Myocyte (in vitro differentiated cells): ENCODE data around the gene SORL1. TPM values are rescaled to one million over a fixed set of nuclear protein-coding genes. Genes with fewer than 3 reads are reported as not detected.
"Not testable (repeated sequence)": the region's sequence is repeated elsewhere in the genome, so short reads cannot be mapped to it uniquely, and the experiment has no call there.

Source experiments
- DNase-seq: peaks from one replicate; pipeline ENCODE4 v3.0.0-alpha.2; 2012; ENCODE audit warnings: low read depth
- total RNA-seq: library from RNA; depleted of rRNA; stranded (reverse); fragments of >200 nt; gene quantifications from 2 replicates; pipeline ENCODE4 v1.2.3, GENCODE V29; 2014

Gene SORL1
- total RNA-seq, 1 donor from 2014 or later, result 0.29 TPM

DNA sequence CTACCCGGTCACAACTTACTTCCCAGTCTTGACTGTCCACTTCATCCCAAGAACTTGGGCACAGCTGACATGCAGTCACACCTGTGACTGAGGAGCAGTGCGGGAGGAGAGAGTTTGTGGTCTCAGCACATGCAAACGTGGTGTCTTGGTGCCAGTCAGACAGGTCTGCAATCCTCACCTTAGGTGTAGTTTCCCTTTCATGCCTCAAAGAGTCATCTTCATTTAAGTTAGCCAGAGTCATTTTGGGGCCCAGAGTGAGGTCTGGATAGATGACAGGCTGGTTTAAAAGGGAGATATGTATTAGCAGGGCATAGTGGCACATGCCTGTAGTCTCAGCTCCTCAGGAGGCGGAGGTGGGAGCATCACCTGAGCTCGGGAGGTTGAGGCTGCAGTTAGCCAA lies 109.1 kb downstream of the SORL1 start:
- DNase-seq, result no peak

DNA sequence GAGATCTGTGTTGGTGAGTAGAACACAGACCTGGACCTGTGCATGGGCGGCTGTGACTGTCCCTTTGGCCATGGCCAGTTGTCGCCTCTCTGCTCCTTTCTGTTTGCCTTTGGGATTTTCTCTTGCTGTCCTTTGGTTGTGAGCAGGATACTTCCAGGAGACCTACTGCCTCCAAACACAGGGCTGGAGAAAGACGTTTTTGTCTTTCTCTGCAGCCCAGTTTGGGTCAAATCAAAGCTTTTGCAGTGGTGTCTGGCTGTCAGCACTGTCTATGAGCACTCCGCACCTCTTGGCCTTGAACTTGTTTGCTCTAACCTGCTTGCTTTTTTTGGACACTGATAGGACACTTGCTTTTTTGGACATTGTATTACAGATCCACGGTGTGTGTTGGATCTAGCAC lies 109.6 kb downstream of the SORL1 start:
- no peak for DNase-seq

DNA sequence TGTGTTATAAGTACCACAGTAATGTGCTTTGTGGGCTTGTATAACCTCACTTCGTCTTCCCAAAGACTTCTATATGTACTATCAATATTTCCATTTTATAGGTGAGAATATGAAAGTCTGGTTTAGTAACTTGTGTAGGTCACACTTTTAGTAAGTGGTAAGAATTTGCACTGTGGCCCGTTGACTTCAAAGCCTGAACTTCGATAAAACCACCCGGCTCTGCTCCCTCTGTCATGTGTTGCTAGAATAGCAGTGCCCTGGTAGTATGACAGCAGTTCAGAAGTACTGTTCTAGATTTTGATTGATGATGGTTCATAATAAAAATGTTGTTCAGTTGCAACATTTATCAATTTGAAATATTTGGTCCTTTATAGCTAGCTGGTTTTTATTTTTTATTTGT lies 110.9 kb downstream of the SORL1 start:
- no peak for DNase-seq

DNA sequence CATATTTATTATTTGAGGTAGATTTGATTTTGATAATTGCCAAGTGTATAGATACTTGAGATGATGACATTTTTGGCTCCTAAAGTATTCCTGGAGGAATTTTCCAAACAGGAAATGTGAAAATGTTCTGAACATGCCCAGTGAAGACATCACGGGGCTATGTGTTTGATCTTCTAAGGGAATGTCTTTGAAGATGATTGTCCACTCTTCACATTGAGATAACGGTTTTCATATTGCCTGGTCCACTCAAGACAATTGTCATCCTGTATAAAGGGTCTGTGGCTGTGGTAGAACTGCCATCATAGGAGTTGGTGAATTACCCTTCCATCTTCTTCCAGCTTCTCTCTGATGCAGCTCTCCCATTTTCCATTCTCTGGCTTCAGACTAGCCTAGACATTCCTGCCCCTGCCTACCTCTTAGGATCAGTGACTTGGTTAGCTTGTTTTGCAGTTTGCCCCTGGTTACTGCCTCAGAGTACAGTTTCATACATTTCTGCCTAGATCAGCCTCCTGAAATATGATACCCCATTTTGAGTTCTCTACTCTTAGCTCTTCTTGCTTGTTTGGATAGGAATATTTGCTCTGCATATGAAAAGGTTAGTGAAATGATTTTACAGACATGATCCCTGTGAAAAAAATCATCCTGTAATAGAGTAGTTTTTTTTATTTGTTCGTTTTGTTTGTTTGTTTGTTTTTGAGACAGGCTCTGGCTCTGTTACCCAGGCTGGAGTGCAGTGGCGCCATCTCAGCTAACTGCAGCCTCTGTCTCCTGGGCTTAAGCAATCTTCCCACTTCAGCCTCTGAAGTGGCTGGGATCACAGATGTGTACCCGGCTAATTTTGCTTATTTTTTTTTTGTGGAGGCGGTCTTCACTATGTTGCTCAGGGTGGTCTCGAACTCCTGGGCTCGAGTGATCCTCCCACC lies 112.0 kb downstream of the SORL1 start:
- no peak for DNase-seq

DNA sequence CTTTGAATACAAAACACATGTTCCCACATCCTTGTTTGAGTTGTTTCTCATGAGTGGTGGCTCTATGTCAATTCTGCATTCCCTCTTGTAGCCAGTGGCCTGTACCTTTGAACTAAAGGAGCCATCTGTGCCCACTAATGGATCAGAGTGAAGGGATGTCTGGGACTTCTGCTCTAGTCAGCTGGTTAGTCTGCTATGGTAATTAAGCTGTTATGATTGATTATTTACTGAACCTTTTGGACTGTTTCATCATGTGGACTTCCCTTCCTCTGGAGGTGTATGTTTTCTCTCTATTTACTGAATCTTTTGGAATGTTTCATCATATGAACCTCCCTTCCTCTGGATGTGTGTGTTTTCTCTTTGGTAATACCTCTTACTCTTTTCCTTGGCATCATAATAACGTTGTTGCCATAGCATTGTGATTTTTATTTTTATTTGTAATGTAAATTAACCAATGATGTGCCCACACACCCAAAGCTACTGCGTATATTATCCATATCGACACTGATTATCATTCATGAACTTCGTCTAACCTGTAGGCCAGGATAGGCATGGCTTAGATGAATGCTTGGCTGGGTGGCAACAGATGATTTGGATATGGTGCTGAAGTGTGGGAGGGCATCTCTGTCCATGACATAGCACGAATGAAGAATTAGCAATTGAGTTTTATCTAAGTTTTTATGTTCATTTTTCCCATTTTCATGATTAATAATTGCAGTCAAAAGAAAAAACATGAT lies 113.0 kb downstream of the SORL1 start:
- DNase-seq, result no peak

DNA sequence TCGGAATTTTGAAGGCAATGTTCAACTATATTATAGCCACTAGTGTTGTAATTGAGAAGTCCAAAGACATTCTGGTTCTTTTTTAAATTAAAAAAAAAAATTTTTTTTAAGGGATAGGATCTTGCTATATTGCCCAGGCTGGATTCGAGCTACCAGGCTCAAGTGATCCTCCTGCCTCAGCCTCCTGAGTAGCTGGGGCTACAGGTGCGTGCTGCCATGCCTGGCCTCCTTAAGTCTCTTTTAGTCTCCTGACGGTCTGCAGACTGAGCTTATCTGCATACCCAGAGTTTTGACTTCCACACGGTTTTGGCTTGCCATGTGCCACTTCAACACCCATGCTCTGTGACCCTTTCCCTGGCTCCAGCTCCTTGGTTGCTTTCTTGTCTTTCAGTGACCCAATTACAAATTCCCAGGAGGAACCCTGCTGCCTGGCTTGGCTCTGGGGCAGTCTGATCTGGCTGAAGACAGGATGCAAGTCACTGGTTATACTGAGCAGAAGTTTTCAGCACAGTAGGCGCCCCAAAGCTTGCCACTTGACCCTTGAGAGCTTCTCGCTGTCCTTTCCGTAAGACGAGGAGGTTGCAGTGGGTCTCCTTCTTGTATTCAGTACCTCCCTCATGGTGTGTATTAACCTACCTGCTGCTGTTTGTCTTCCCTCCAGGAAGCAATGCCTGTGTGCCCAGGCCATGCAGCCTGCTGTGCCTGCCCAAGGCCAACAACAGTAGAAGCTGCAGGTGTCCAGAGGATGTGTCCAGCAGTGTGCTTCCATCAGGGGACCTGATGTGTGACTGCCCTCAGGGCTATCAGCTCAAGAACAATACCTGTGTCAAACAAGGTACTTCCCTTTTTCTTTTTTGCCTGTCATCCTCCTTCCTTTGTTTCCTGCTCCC lies 114.4 kb downstream of the SORL1 start:
- DNase-seq, result no peak

DNA sequence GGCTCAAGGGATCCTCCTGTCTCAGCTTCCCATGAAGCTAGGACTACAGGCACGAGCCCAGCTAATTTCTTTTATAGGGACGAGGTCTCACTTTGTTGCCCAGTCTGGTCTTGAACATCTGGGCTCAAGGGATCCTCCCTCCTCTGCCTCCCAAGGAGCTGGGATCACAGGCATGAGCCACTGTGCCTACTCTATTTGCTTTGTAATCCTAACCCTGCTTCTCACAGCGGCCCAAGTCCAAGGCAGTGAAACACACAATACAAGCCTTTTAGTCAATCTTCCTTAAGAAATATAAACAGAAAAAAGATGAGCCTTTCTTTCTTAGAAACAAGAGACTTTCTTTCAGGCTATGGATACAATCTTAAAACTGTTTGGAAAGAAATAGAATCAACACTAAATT lies 115.9 kb downstream of the SORL1 start:
- no peak for DNase-seq

DNA sequence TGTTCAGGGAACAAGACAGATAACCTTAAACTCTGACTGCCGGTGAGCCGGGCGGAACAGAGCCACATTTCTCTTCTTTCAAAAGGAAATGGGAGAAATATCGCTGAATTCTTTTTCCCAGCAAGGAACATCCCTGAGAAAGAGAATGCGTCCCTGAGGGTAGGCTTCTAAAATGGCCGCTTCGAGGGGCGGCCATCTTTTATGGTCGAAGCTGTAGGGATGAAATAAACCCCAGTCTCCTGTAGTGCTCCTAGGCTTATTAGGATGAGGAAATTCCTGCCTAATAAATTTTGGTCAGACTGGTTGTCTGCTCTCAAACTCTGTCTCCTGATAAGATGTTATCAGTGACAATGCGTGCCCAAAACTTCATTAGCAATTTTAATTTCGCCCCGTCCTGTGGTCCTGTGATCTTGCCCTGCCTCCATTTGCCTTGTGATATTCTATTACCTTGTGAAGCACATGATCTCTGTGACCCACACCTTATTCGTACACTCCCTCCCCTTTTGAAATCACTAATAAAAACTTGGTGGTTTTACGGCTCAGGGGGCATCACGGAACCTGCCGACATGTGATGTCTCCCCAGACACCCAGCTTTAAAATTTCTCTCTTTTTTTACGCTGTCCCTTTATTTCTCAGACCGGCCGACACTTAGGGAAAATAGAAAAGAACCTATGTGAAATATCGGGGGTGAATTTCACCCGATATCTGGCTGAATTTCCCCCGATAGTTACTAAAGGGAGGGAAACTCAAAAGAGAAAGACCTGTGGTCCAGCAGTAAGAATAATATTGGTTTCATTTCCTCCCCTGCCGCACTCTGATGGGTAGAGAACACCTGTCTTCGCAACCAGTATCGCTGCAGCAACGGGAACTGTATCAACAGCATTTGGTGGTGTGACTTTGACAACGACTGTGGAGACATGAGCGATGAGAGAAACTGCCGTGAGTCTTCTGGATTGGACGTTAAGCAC lies 117.5 kb downstream of the SORL1 start:
- not testable (repeated sequence) for DNase-seq

DNA sequence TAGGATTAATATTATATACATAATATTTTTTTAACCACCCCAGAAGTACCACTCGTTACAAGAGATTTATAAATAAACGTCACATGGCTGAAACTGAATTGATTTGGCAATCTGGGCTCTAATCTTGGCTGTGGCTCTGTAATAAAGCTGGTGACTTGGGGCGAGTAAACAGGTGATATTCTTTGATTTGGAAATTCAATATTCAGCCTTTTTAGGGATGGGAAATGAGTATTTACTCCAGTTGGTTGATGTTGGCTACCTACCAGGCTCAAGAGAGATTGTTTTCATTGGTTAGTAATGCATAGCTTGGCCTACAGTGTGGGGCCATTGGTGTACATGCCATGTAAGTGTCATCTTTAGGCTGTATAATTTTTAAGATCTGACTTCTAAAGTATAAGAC lies 118.3 kb downstream of the SORL1 start:
- no peak for DNase-seq

DNA sequence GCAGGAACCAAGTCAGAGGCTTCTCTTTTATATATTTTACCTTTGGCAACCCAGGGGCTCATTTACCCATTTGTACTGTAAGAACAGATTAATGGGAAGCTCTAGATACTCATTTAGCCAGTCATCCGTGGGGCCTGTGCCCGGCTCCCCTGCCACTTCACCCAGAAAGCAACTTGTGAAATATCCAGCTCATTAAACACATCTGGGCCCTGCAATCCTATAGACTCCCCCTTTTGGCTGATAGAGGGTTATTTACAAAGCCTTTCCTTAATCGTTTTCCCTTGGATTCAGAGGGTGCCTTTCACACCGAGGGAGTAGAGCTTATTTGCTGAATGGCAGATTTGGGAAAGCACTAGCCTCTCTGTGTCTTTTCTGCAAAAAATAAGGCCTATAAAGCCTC lies 119.4 kb downstream of the SORL1 start:
- DNase-seq, result no peak

DNA sequence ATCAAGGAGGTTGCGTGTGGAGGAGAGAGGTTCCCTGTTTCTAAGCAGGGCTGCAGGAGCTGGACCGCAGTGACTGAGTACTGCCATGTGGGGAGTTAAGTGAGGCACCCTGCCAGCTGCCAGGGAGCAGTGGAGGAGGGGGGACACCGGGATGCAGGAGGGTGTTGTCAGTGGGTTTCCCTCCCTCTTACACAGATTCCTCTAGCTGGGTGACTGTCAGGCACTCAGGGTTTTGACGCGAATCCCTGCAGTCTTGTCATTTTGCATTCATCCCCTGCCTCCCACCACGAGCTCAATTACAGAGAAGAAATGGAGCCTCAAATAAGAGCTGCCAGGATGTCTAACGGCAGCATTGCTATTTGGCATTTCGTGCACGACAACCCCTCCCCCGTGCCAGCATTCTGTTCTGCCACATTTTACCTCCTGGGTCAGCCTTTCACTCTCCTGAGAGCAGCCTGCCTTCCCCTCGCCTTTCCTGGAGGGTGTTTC lies 120.5 kb downstream of the SORL1 start:
- DNase-seq, result peak; percentile 28

DNA sequence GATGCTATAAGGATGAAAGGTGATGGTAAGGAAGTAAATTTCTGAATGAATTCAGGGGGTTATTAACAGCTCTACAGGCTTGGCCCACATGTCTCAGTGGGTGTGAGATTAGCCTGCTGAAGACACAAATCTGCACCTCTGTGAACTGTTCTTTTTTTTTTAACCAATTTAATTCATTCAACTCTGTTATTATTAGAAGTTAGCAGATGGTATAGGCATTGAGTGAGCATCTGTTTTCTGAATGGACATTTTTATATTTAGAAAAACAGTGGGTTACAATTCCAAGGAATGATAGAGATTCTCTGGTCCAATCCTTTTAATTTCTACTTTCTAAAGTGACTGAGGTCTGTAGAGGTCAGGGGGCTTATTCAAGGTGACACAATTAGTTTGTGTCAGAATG lies 122.7 kb downstream of the SORL1 start:
- DNase-seq, result no peak

DNA sequence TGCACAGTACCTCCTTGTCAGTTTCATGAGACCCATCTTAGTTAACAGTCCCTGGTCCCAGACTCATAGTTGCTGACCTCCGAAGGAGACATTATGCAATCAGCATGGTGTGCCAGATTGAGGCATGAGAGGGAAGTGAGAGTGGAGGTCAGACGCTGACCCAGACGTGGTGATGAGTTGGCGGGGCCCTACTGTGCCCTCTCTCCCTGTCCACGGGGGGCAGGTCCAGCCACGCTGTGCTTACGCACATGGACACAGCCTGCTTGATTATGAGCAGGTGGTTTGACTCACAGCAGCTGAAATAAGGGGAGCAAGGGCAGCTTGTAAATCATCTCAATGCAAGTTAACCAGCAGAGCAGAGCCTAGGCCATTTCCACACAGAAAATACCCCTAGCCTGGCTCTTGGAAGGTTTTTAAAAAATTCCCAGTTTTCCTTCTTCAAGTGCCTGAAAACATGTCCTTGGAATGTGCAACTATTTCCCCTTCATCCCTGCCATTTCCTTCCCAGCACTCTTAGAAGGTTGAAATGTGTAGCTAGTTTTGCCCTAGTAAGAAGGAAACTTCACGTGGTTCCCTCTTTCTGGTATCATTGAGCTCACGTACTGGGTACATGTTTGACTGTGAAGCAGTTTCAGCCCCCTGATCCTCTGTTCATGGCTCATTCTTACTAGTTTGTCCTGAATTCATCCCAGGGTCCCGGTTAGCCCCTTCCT lies 123.3 kb downstream of the SORL1 start:
- peak; percentile 46 for DNase-seq

DNA sequence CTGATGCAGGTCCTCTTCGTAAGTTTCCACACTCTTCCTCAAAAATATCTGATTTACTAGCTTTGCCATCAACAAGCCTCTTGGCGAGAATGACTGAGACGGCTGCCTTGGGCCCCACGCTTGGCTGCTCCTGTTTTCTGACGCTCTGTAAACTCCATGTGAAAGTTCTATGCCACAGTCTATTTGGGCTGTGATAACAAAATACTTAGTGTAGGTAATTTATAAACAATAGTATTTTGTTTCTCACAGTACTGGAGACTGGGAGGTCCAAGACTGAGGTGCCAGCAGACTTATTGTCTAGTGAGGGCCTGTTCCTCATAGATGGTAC lies 123.8 kb downstream of the SORL1 start:
- DNase-seq, result no peak

DNA sequence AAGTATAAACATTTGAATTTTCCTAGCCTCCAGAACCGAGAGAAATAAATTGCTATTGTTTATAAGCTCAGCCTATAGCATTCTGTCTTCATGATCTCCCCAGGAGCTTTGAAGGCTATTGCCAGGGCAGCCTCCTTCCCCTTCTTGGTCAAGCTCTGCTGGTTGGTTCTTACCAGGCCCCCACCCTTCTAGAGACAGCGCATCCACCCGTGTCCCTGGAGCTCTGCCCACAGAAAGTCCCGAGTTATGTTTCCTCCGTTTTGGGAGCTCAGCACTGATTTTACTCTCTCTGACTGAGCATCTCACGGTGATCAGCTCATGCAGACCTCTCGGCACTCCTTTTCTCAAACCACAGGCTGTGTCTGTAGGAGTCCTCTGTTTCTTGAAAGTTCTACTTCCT lies 124.4 kb downstream of the SORL1 start:
- DNase-seq, result no peak

DNA sequence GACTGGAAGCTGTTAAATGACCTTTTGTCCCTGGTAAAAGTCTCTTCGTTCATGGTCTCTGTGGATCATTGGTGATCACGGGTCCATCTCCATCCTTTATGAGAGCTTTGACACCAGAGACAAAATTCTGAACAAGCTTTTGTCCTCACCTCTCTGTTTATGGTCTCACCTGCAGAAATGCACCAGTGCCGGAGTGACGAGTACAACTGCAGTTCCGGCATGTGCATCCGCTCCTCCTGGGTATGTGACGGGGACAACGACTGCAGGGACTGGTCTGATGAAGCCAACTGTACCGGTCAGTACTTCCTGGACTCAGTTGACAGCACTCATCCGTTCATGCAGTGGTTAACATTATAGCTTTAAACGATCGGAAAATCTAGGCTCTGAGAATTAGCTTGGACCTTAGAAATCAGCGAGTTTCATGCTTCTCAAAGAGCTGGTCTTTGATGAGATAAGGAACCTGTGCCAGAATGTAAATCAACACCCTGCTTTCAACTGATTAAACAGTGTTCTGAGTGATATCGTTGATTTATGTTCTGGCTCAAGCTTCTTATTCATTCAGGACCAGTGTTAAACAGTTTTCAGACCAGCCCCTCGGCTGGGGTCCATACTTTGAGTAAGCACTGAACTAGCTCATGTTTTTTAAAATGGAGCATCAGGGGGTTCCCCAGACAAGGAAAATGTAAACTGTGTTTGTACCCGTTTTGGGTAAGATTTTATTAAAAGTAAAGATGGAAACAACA lies 125.2 kb downstream of the SORL1 start:
- DNase-seq, result no peak

DNA sequence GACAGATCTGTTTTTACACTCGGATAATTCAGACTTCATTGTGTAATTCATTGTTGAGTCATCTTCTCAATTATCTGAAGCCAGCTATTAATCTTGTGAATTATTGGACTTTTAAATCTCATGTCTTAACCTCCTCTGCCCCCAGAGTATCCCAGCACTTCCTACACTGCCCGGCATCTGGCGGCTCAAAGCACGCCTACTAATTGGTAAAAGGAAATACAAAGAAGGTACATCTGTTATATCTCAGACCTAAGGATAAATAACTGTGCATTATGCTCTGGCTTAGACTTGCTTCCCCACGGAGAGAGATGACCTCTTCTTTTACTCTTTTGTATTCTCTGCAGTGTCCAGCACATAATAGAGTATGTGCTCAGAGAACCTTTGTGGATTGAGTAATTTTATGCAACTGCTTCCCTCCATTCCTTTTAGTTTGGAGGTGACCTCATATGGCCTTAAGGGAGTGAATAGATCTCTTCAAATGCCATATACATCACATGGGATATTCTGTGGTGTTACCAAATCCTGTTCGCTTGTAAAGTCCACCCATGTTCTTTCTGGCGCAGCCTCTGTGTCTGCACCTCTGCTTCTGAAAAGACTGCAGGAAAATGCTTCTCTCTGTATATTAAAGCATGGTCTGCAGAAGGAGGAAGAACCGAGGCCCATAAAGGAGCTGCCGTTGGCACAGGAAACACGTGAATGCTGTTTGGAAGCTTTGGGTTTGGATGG lies 126.3 kb downstream of the SORL1 start:
- no peak for DNase-seq

DNA sequence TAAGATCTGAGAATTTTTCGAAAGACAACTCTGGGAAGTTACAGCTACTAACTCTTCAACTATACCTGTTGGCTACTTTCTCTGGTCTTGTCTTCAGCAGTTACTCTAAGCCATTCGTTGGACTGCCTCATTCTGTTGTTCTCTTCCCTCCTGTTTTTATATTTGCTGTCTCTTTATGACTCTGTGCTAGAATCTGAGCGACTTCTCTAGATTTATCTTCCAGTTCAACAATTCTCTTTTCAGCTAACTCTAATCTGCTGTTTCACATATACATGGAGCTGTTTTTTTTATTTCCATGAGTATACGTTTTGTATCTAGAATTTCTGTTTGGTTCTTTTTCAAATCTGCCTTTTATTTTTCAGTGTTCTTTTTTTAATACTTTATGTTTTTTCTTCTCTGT lies 128.0 kb downstream of the SORL1 start:
- no peak for DNase-seq
